Putamen (tissue), 1 donor: Measurements from ENCODE around the gene YIPF1.

Experiments
- DNase-seq: peaks from one replicate; pipeline ENCODE4 v3.0.0-alpha.2; 2016; ENCODE audit warnings: low spot score

Gene YIPF1

GRCh38 chr1:53889304-53890298, at the start of gene YIPF1:
Gene YIPF1 (minus strand): TSS chr1:53889797. CDS start chr1:53888937, 860 bp downstream.
- DNase-seq: peak; percentile 93

- DNase-seq: no peak
Measured at GRCh38 chr1:53938136-53938830, 48.7 kb upstream of the YIPF1 start.

- DNase-seq: no peak
Measured at GRCh38 chr1:53936430-53936829, 46.8 kb upstream of the YIPF1 start.

- DNase-seq: no peak
Measured at GRCh38 chr1:53934170-53934765, 44.7 kb upstream of the YIPF1 start.

GRCh38 chr1:53931523-53931922, 41.9 kb upstream of the YIPF1 start:
- DNase-seq: no peak

GRCh38 chr1:53930932-53931331, 41.3 kb upstream of the YIPF1 start:
- DNase-seq: no peak

GRCh38 chr1:53929246-53929960, 39.8 kb upstream of the YIPF1 start:
- no peak for DNase-seq

- DNase-seq: no peak
Measured at GRCh38 chr1:53927376-53927881, 37.8 kb upstream of the YIPF1 start.

GRCh38 chr1:53919675-53920066, 30.1 kb upstream of the YIPF1 start:
- no peak for DNase-seq

- DNase-seq: no peak
Measured at GRCh38 chr1:53918343-53918742, 28.7 kb upstream of the YIPF1 start.

- peak; percentile 33 for DNase-seq
Measured at GRCh38 chr1:53913352-53914033, 23.9 kb upstream of the YIPF1 start.

- no peak for DNase-seq
Measured at GRCh38 chr1:53911442-53911841, 21.8 kb upstream of the YIPF1 start.

GRCh38 chr1:53909946-53910345, 20.3 kb upstream of the YIPF1 start:
- no peak for DNase-seq

GRCh38 chr1:53906121-53906520, 16.5 kb upstream of the YIPF1 start:
- no peak for DNase-seq

- no peak for DNase-seq
Measured at GRCh38 chr1:53905509-53905908, 15.9 kb upstream of the YIPF1 start.

- DNase-seq: no peak
Measured at GRCh38 chr1:53902235-53903138, 12.9 kb upstream of the YIPF1 start.

- DNase-seq: no peak
Measured at GRCh38 chr1:53899708-53900107, 10.1 kb upstream of the YIPF1 start.

- no peak for DNase-seq
Measured at GRCh38 chr1:53899206-53899628, 9.6 kb upstream of the YIPF1 start.

- DNase-seq: no peak
Measured at GRCh38 chr1:53896635-53897229, 7.1 kb upstream of the YIPF1 start.

- DNase-seq: no peak
Measured at GRCh38 chr1:53895421-53895820, 5.8 kb upstream of the YIPF1 start.
